K562 (cell line): ENCODE data around the gene ACTL10. TPM values are rescaled to one million over a fixed set of nuclear protein-coding genes. Genes with fewer than 3 reads are reported as not detected.
A peak's percentile ranks its signal among the peaks of the same experiment; 100 is the strongest.

ENCODE experiments used
- ETV6 ChIP-seq, 3 experiments: fragments of 150-350 bp in 1 of 3; sonication (generic) in 1 of 3; formaldehyde crosslinking in 1 of 3; IDR thresholded peaks; 2 replicates each; pipeline versions ENCODE4 v1.6.1 to v1.8.0; 2014 to 2022; ENCODE audit warnings: borderline replicate concordance in 2 of 3, low read depth in 2 of 3, antibody characterized with exemption in 1 of 3, low read length in 1 of 3, mild to moderate bottlenecking in 1 of 3, missing genetic modification reagents in 1 of 3
- FOXJ2 ChIP-seq: fragments of 200-800 bp; sonication (Bioruptor generic); IDR thresholded peaks from 2 replicates; pipeline ENCODE4 v1.6.1; 2016; ENCODE audit warnings: missing genetic modification characterization, missing compliant biosample characterization
- HMGN3 ChIP-seq: IDR thresholded peaks from 2 replicates; pipeline ENCODE4 v1.6.1; 2011; ENCODE audit warnings: borderline replicate concordance, low read depth, mild to moderate bottlenecking, mixed read lengths, low read length; ENCODE audit not compliant: insufficient read length; ENCODE audit errors: extremely low read depth
- HSF4 ChIP-seq: fragments of 250-450 bp; sonication (Bioruptor Pico); IDR thresholded peaks from 2 replicates; pipeline ENCODE4 v2.1.2; 2022; ENCODE audit warnings: mild to moderate bottlenecking, moderate library complexity, borderline replicate concordance
- ILF3 ChIP-seq: fragments of 450-650 bp; IDR thresholded peaks from 2 replicates; pipeline ENCODE4 v1.6.1; 2018; ENCODE audit warnings: antibody characterized with exemption, mild to moderate bottlenecking, moderate library complexity, borderline replicate concordance
- POLR2B ChIP-seq: fragments of 450-650 bp; IDR thresholded peaks from 2 replicates; pipeline ENCODE4 v1.6.1; 2018; ENCODE audit warnings: low read depth; ENCODE audit not compliant: partially characterized antibody
- RBFOX2 ChIP-seq: fragments of 200-400 bp; formaldehyde crosslinking; IDR thresholded peaks from 2 replicates; pipeline ENCODE4 v1.6.1; 2017; ENCODE audit warnings: low read depth, mild to moderate bottlenecking, low read length, moderate library complexity
- RBM22 ChIP-seq: fragments of 200-400 bp; formaldehyde crosslinking; IDR thresholded peaks from 2 replicates; pipeline ENCODE4 v1.6.1; 2018; ENCODE audit warnings: low read length, low read depth; ENCODE audit not compliant: poor library complexity, severe bottlenecking
- ZFP36 ChIP-seq: fragments of 150-350 bp; IDR thresholded peaks from 2 replicates; pipeline ENCODE4 v1.6.1; 2018; ENCODE audit warnings: low read length, low read depth; ENCODE audit not compliant: partially characterized antibody
- ZNF668 ChIP-seq: fragments of 250-450 bp; sonication (Bioruptor Pico); IDR thresholded peaks from 2 replicates; pipeline ENCODE4 v1.8.0; 2022; ENCODE audit warnings: mild to moderate bottlenecking, inconsistent platforms
- polyA plus RNA-seq, 8 experiments: library from polyadenylated mRNA; depleted of rRNA in 4 of 8; stranded (reverse) in 5 of 8; unstranded in 3 of 8; fragments of >200 nt; fragmentation: Nextera tagmentation in 2 of 8; fragmentation: Illumina TruSeq in 1 of 8; extraction: Ambion mirVana in 2 of 8; extraction: Trizol in 1 of 8; gene quantifications; 2 replicates each; pipeline versions ENCODE4 v1.2.1 to v1.2.3, GENCODE V29; 2011 to 2014; ENCODE audit warnings: inconsistent platforms in 1 of 8, missing spikeins in 1 of 8
- total RNA-seq, 7 experiments: library from RNA; depleted of rRNA in 6 of 7; stranded (reverse); fragments of >200 nt in 6 of 7; fragmentation: Illumina TruSeq in 2 of 7; extraction: Trizol in 2 of 7; gene quantifications; 2 replicates each; pipeline versions ENCODE4 v1.2.1 to v1.2.3, GENCODE V29; 2011 to 2021; ENCODE audit warnings: low replicate concordance in 1 of 7
- TF ChIP-seq, protein P1 (sequence below), 2 experiments: fragments of 450-650 bp; conservative IDR thresholded peaks; 2 replicates each; pipeline ENCODE4 v1.6.1; 2017; ENCODE audit warnings: mild to moderate bottlenecking in 2 of 2, moderate library complexity in 2 of 2

The ACTL10 gene
- total and polyA plus RNA-seq, 9 of the 15 experiments (the other 6 are each of a cell fraction or from before 2014, with no cell fraction given), result 0.07 to 0.14 TPM; not detected in 7

DNA sequence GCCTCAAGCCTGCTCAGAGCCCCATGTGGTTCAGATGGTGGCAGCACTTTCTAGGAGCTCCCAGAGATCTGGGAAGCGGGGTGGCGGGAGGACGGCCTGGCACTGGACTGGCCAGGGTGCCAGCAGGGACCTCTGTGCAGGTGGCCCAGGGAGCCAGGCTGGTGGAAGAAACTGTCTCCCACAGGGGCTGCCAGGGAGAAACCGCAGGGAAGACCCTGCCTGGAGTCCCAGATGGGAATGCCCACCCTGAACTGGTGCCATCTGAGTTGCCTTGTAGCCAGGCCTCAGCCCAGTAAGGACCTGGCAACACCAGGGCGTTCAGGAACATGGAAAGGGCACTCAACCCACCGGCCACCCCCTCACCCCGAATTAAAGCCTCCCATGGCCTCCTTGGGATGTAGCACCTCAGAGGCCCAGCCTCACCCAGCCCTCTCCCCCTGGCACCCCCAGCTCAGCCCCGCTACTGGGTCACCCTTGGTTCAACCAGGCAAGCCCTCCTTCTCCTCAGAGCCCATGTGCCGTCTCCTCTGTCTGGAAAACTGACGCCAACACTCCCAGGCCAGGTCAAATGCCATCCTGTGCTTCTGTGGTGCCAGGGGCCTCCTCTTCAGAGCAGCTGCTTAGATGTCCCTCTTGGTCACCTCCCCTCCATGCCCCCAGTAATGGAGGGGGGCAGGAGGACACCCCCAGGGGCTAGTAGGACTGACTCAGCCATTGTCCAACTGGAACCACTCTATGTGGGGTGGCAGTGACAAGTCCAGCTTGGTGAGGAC lies 10.5 kb upstream of the ACTL10 start (continued):
- TF ChIP-seq HSF4 (CRISPR knock-in tag), result no peak
- peak; percentile 17; the same call in 1 of the 2 replicates for TF ChIP-seq ILF3
- TF ChIP-seq POLR2B, result no peak
- TF ChIP-seq ZFP36, result no peak
- TF ChIP-seq ETV6 (IDR thresholded peaks at IDR 0.05; ENCODE audit: borderline replicate concordance in 1 of 2, low read depth in 2 of 2, low read length in 1 of 2), result no peak
- TF ChIP-seq ETV6 (CRISPR knock-in tag; IDR thresholded peaks at IDR 0.05; ENCODE audit: borderline replicate concordance), result no peak
- TF ChIP-seq ZNF668 (CRISPR knock-in tag), result no peak
- TF ChIP-seq, protein P1, sequence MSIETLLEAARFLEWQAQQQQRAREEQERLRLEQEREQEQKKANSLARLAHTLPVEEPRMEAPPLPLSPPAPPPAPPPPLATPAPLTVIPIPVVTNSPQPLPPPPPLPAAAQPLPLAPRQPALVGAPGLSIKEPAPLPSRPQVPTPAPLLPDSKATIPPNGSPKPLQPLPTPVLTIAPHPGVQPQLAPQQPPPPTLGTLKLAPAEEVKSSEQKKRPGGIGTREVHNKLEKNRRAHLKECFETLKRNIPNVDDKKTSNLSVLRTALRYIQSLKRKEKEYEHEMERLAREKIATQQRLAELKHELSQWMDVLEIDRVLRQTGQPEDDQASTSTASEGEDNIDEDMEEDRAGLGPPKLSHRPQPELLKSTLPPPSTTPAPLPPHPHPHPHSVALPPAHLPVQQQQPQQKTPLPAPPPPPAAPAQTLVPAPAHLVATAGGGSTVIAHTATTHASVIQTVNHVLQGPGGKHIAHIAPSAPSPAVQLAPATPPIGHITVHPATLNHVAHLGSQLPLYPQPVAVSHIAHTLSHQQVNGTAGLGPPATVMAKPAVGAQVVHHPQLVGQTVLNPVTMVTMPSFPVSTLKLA (conservative IDR thresholded peaks at IDR 0.05), result no peak
- TF ChIP-seq RBFOX2, result peak; percentile 37; the same call in 1 of the 2 replicates
- TF ChIP-seq HMGN3, result no peak
- no peak for TF ChIP-seq FOXJ2 (tag)
- peak; percentile 1 for TF ChIP-seq RBM22
